Ovary (tissue), 9 donors: ENCODE data around the gene INTS4. TPM values are rescaled to one million over a fixed set of nuclear protein-coding genes. Genes with fewer than 3 reads are reported as not detected.

Source experiments
- DNase-seq, 5 donors: peaks; one replicate each; pipeline ENCODE4 v3.0.0-alpha.2; 2019 to 2020
- H3K27ac ChIP-seq, 2 donors: fragments of 200-600 bp; one replicate each; pipeline versions ENCODE4 v1.5.1 to v1.8.0; 2019 to 2022
- H3K27me3 ChIP-seq: fragments of 200-600 bp; one replicate; pipeline ENCODE4 v1.8.0; 2022
- H3K36me3 ChIP-seq: fragments of 200-600 bp; sonication (generic); one replicate; pipeline ENCODE4 v1.5.1; 2019
- H3K4me1 ChIP-seq: one replicate; pipeline ENCODE4 v1.8.1; 2013; ENCODE audit warnings: mild to moderate bottlenecking, moderate library complexity; ENCODE audit not compliant: insufficient read depth
- H3K4me3 ChIP-seq: fragments of 200-600 bp; sonication (generic); one replicate; pipeline ENCODE4 v1.5.1; 2017
- H3K9me3 ChIP-seq, 2 donors: fragments of 200-600 bp in 1 of 2; sonication (generic) in 1 of 2; one replicate each; pipeline versions ENCODE4 v1.5.1 to v1.8.1; 2013 to 2019; ENCODE audit warnings: mild to moderate bottlenecking in 1 of 2, moderate library complexity in 1 of 2
- EP300 ChIP-seq: sonication (generic); formaldehyde crosslinking; IDR thresholded peaks from one replicate; pipeline ENCODE4 v1.6.1; 2017; ENCODE audit warnings: antibody characterized with exemption
- POLR2A ChIP-seq: fragments of 450-650 bp; IDR thresholded peaks from one replicate; pipeline ENCODE4 v1.6.1; 2017; ENCODE audit warnings: antibody characterized with exemption, mild to moderate bottlenecking, moderate library complexity
- WGBS, 3 donors: extraction: QIAGEN DNeasy Blood & Tissue Kit in 1 of 3; methylation state at CpG; one replicate each; pipeline versions ENCODE4 v1.1.5 to v1.1.7; 2013 to 2017; 5-methylcytosine and 5-hydroxymethylcytosine counted together
- intact Hi-C, 4 donors: fragments of 100-400 bp; cut with DNase I; formaldehyde crosslinking; loops; one replicate each; pipeline versions ENCODE4 v1.11.0 to v1.15.1; 2022 to 2023
- polyA plus RNA-seq, 2 donors: library from polyadenylated mRNA; stranded (reverse); fragments of 200-250 nt in 1 of 2; fragments of 350-450 nt in 1 of 2; fragmentation: Illumina TruSeq in 1 of 2; extraction: RNeasy Lipid Tissue Mini Kit (QIAGEN cat#74804) in 1 of 2; gene quantifications; one replicate each; pipeline ENCODE4 v1.2.3, GENCODE V29; 2013 to 2014
- total RNA-seq, 7 donors: library from RNA; depleted of rRNA in 2 of 7; stranded (reverse); fragments of >200 nt in 2 of 7; fragmentation: NEBNext Ultra II Directional in 3 of 7; extraction: Animal tissue kit (Norgen Biotek cat#: 25700) in 3 of 7; gene quantifications; one replicate each; pipeline versions ENCODE4 v1.1.0 to v1.2.4, GENCODE V29; 2016 to 2023
- TF ChIP-seq, protein P1 (sequence below), 3 donors: fragments of 450-650 bp in 2 of 3; fragments of 200-600 bp in 1 of 3; IDR thresholded peaks; one replicate each; pipeline versions ENCODE4 v1.5.1 to v1.8.0; 2016 to 2022; ENCODE audit warnings: antibody characterized with exemption in 3 of 3, mild to moderate bottlenecking in 1 of 3
- donor health status: DM: no; HTN: no; CAD: no; lungs with moderate emphysema.
- donor health status: DM: no; HTN: no; CAD: no.
- donor health status: Bipolar disorder and iron deficiency.
- donor health status: DM: yes; HTN: yes; CAD: no.
- donor health status: DM: no; HTN: no; CAD: no.
- donor health status: DM: yes; HTN: yes; CAD: no.

The INTS4 gene
- total and polyA plus RNA-seq, 9 donors, result 15.7 to 37.7 (median 29.7) TPM

DNA sequence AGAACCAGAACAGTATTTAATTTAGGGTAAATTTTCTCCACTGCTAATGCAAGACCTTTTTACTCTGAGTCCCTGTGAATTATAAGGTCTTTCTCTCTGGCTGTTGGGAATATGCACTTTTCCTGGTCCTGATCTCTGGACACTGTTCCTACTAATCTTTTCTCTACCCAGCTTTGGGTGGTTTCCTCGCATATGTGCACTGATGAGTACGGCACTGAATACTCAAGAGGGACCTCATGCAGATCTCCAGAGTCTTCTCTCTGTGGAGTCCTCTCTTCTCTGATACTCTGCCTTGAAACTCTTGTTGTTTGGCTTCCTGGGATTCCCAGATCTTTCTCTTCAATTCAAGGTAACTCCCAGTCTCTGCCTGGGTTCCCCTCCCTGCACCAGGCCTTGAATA lies 14.6 kb upstream of the INTS4 start:
- Histone ChIP-seq H3K27me3 (no peaks in the 10 kb centered on the region), H3K4me1 (no peaks in the 10 kb centered on the region), H3K27ac (no peak overlapping the region), H3K9me3 (no peaks in the 10 kb centered on the region), H3K4me3 (no peak overlapping the region), H3K36me3 (no peaks in the 10 kb centered on the region)
- WGBS, 3 donors, result 89 to 95% (median 93%) methylated on average over 2 of the region's 2 CpGs
- TF ChIP-seq EP300 (no peak), POLR2A (no peak)
- TF ChIP-seq, protein P1, sequence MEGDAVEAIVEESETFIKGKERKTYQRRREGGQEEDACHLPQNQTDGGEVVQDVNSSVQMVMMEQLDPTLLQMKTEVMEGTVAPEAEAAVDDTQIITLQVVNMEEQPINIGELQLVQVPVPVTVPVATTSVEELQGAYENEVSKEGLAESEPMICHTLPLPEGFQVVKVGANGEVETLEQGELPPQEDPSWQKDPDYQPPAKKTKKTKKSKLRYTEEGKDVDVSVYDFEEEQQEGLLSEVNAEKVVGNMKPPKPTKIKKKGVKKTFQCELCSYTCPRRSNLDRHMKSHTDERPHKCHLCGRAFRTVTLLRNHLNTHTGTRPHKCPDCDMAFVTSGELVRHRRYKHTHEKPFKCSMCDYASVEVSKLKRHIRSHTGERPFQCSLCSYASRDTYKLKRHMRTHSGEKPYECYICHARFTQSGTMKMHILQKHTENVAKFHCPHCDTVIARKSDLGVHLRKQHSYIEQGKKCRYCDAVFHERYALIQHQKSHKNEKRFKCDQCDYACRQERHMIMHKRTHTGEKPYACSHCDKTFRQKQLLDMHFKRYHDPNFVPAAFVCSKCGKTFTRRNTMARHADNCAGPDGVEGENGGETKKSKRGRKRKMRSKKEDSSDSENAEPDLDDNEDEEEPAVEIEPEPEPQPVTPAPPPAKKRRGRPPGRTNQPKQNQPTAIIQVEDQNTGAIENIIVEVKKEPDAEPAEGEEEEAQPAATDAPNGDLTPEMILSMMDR (IDR thresholded peaks at IDR 0.05), result no peak
- intact Hi-C loops, result no loop called here
- DNase-seq, result no peak

DNA sequence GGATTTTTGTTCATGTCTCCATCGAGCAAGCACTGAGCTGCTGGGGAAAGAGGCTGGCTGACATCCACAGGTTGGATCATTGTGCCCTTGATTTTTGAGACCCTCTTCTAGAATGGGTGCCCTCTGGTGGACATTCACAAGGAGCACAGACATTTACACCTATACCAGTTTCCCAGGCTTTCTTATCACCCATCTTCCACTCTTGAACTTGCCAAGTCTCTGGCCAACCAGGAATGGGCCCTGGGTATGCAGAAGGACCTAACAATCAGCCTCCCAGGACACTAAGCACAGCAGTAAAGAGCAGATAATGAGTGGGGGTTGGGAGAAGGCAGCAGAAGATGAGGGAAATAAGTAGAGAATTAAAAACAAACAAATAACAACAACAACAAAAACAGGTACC lies 5.7 kb upstream of the INTS4 start:
- no peak overlapping the region for H3K27ac ChIP-seq
- H3K36me3 ChIP-seq, result no peaks in the 10 kb centered on the region
- no peak for DNase-seq
- no peaks in the 10 kb centered on the region for H3K27me3 ChIP-seq
- TF ChIP-seq EP300 (no peak), POLR2A (no peak)
- TF ChIP-seq, protein P1 (IDR thresholded peaks at IDR 0.05), result no peak
- intact Hi-C loops, result no loop called here
- H3K9me3 ChIP-seq, result no peaks in the 10 kb centered on the region
- no peaks in the 10 kb centered on the region for H3K4me1 ChIP-seq
- WGBS, 3 donors, result 0% methylated on average over 1 of the region's 1 CpG
- no peak overlapping the region for H3K4me3 ChIP-seq

DNA sequence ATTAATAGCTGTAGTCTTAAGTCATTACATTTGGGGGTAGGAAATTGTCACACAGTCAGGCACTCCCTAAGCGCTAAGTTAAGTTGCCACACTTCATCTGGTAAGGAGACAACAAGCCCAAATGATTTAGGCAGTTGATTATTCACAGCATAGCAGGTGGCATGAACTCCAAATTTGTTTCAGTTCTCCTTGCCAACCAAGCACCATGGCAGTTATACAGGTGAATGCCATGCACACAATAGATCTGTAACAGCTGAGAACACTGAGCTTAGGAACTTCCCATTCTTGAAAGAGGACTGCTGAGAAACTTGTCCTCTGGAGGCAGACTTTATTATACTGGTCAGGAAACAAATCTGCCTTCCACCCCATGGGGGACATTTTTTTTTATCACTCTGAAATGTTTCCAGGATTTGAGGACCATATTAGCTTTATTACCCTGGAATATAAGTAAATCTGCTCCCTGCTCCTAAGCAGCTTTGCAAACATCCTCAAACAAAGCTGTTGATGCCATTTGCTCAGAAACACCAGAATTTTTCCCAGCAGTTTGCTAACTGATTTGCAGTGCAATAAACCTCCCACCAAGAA lies 5.1 kb upstream of the INTS4 start:
- no peaks in the 10 kb centered on the region for H3K9me3 ChIP-seq
- H3K27me3 ChIP-seq, result no peaks in the 10 kb centered on the region
- H3K27ac ChIP-seq, result no peak overlapping the region
- 95 to 100% (median 98%) methylated on average over 1 of the region's 1 CpG for WGBS, 3 donors
- intact Hi-C loops, result loop anchor here in 1 of 4 donors (10.0 kb wide), 1 partner anchor 175 kb away; the partner anchor contains the start of genes AAMDC and RSF1
- H3K36me3 ChIP-seq, result no peaks in the 10 kb centered on the region
- no peak overlapping the region for H3K4me3 ChIP-seq
- no peak for DNase-seq
- no peaks in the 10 kb centered on the region for H3K4me1 ChIP-seq
- TF ChIP-seq POLR2A (no peak), EP300 (no peak)
- TF ChIP-seq, protein P1 (IDR thresholded peaks at IDR 0.05), result no peak

DNA sequence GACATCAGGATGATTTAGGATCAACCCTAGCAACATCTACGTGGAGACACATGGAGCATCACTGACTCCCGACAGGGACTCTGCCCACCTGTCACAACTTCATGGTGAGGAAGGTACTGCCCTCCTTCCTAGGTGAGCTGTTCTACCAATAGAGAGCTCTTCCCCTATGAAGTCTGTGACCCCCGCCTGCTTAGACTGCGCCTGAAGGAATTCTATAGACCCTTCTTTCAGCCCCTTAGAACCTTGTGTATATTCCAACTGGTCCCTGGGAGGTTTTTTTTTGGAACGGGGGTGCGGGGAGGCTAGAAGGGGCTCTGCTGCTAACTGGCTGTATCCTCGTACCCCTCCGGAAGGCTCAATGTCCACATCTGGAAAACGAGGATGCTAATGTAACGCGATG lies 566 bp downstream of the INTS4 start:
- Histone ChIP-seq H3K27me3 (no peaks in the 10 kb centered on the region), H3K4me3 (peak overlapping the region; percentile 57), H3K4me1 (peaks cover 5% of the 10 kb centered on the region), H3K27ac (no peak overlapping the region), H3K9me3 (no peaks in the 10 kb centered on the region), H3K36me3 (no peaks in the 10 kb centered on the region)
- no peak for DNase-seq
- 0 to 2% (median 1%) methylated on average over 11 of the region's 11 CpGs for WGBS, 3 donors
- intact Hi-C loops, result loop anchor here in 1 of 4 donors (10.0 kb wide), 1 partner anchor 169 kb away; the partner anchor contains the start of genes AAMDC and RSF1
- no peak for TF ChIP-seq EP300
- no peak for TF ChIP-seq POLR2A
- TF ChIP-seq, protein P1 (IDR thresholded peaks at IDR 0.05), result no peak
